ENCODE measurements around the gene SLC45A2.

SLC45A2 gene

DNA sequence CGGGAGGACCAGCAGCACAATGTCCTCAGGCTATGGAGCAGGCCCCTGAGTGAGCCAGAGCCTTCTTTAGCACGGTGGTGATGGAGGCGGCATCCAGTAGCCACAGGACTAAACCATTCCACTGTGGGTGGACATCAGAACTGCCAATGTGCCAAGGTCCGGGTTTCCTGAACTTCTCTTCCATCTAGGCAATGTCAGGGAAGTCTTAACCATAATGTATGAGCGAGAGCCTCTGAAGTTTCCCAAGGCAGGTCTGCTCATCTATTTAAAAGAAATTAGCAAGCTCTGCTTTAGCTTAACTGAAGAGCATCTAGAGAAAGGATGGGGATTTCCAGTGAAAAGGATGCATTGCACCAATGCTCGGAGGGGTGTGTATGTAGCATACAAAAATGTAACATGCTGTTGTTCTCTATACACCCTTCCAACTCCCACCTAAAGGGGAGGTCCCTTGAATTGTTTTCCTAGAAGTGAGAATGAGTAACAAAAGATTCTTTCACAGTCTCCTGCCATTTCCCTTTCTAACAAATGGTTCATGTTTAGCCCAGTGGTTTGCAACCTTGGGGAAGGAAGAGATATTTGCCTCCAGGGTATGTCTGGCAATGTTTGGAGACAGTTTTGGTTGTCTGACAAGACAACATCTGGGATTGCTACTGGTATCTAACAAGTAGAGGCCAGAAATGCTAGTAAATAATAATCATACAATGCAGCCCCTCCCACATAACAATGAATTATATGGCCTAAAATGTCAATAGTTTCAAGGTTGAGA is 54.4 kb downstream of the SLC45A2 start:
- TF ChIP-seq, protein P1, sequence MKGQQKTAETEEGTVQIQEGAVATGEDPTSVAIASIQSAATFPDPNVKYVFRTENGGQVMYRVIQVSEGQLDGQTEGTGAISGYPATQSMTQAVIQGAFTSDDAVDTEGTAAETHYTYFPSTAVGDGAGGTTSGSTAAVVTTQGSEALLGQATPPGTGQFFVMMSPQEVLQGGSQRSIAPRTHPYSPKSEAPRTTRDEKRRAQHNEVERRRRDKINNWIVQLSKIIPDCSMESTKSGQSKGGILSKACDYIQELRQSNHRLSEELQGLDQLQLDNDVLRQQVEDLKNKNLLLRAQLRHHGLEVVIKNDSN (IDR thresholded peaks at IDR 0.05), result no peak
- TF ChIP-seq RAD21 (IDR thresholded peaks at IDR 0.05; ENCODE audit: low read depth) (no peak), TCF12 (IDR thresholded peaks at IDR 0.05; ENCODE audit: low read depth) (no peak), FOXM1 (IDR thresholded peaks at IDR 0.05; ENCODE audit: borderline replicate concordance, low read depth) (no peak), CREB1 (IDR thresholded peaks at IDR 0.05; ENCODE audit: low read depth) (no peak), CEBPB (IDR thresholded peaks at IDR 0.05) (no peak), TEAD4 (IDR thresholded peaks at IDR 0.05) (no peak), EGR1 (IDR thresholded peaks at IDR 0.05) (no peak)
- TF ChIP-seq, protein P2, sequence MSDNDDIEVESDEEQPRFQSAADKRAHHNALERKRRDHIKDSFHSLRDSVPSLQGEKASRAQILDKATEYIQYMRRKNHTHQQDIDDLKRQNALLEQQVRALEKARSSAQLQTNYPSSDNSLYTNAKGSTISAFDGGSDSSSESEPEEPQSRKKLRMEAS (IDR thresholded peaks at IDR 0.05), result no peak

DNA sequence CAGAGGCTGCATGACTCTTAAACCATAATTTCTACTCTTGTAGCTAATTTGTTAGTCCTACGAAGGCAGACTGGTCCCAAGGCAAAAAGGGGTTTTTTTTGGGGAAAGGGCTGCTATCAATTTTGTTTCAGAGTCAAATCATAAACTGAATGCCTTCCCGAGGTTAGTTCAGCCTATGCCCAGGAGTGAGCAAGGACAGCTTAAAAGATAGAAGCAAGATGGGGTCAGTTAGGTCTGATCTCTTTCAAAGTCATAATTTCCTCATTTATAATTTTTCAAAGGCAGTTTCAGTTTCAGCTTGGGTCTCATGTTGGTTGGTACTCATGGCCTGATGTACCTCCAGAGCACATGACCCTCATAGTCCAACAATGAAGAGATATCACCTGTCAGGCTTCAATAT is 56.2 kb downstream of the SLC45A2 start:
- TF ChIP-seq EP300 (IDR thresholded peaks at IDR 0.05; ENCODE audit: borderline replicate concordance), result no peak

DNA sequence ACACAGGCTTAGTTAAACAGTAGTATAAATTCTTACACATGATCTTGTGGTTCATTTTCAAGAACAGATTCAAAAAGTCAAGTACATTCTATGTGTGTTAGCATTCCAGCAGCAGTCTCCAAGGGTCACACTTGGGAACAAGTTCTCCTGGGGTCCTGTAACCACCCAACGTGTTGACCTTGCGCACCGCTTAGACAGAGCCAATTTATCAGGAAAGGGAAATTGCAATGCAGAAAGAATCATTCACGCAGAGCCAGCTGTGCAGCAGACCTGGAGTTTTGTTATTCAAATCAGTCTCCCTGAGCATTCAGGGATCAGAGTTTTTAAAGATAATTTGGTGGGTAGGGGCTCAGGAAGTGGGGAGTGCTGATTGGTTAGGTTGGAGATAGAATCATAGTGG is 56.8 kb downstream of the SLC45A2 start:
- TF ChIP-seq TAF1 (IDR thresholded peaks at IDR 0.05; ENCODE audit: low read depth) (no peak), EP300 (IDR thresholded peaks at IDR 0.05; ENCODE audit: borderline replicate concordance) (no peak), TEAD4 (IDR thresholded peaks at IDR 0.05) (no peak), NFIC (IDR thresholded peaks at IDR 0.05) (no peak), FOXM1 (IDR thresholded peaks at IDR 0.05; ENCODE audit: borderline replicate concordance, low read depth) (no peak), ZBTB7A (IDR thresholded peaks at IDR 0.05; ENCODE audit: low read depth) (no peak), EGR1 (IDR thresholded peaks at IDR 0.05) (no peak), CREB1 (IDR thresholded peaks at IDR 0.05; ENCODE audit: low read depth) (no peak), CEBPB (IDR thresholded peaks at IDR 0.05) (no peak), RAD21 (IDR thresholded peaks at IDR 0.05; ENCODE audit: low read depth) (no peak), YY1 (IDR thresholded peaks at IDR 0.05; ENCODE audit: low read depth) (no peak), TCF12 (IDR thresholded peaks at IDR 0.05; ENCODE audit: low read depth) (no peak)
- TF ChIP-seq, protein P3, sequence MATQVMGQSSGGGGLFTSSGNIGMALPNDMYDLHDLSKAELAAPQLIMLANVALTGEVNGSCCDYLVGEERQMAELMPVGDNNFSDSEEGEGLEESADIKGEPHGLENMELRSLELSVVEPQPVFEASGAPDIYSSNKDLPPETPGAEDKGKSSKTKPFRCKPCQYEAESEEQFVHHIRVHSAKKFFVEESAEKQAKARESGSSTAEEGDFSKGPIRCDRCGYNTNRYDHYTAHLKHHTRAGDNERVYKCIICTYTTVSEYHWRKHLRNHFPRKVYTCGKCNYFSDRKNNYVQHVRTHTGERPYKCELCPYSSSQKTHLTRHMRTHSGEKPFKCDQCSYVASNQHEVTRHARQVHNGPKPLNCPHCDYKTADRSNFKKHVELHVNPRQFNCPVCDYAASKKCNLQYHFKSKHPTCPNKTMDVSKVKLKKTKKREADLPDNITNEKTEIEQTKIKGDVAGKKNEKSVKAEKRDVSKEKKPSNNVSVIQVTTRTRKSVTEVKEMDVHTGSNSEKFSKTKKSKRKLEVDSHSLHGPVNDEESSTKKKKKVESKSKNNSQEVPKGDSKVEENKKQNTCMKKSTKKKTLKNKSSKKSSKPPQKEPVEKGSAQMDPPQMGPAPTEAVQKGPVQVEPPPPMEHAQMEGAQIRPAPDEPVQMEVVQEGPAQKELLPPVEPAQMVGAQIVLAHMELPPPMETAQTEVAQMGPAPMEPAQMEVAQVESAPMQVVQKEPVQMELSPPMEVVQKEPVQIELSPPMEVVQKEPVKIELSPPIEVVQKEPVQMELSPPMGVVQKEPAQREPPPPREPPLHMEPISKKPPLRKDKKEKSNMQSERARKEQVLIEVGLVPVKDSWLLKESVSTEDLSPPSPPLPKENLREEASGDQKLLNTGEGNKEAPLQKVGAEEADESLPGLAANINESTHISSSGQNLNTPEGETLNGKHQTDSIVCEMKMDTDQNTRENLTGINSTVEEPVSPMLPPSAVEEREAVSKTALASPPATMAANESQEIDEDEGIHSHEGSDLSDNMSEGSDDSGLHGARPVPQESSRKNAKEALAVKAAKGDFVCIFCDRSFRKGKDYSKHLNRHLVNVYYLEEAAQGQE (IDR thresholded peaks at IDR 0.05; ENCODE audit: low read depth), result no peak
- TF ChIP-seq, protein P1 (IDR thresholded peaks at IDR 0.05), result no peak
- TF ChIP-seq, protein P2 (IDR thresholded peaks at IDR 0.05), result no peak

DNA sequence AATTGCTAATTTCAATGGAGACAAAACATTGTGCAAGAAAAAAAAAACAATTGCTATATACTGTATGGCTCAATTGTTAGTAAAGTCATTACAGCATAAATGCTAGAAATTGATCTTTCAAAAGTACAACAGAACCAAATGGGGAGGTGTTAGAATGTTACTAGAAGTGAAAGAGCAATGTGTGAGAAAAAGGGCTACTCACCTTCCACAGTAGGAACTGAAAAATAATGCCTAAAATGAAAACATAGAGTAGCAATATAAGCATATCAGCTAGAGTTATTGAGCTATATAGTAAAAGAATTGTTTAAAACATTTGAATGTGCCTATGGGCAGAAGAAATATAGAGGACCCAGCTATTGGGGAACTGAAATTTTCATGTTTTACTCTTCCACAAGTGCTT is 59.2 kb downstream of the SLC45A2 start:
- TF ChIP-seq, protein P1 (IDR thresholded peaks at IDR 0.05), result no peak
- TF ChIP-seq TAF1 (IDR thresholded peaks at IDR 0.05; ENCODE audit: low read depth), result no peak
- TF ChIP-seq CEBPB (IDR thresholded peaks at IDR 0.05), result no peak
- no peak for TF ChIP-seq EGR1 (IDR thresholded peaks at IDR 0.05)

DNA sequence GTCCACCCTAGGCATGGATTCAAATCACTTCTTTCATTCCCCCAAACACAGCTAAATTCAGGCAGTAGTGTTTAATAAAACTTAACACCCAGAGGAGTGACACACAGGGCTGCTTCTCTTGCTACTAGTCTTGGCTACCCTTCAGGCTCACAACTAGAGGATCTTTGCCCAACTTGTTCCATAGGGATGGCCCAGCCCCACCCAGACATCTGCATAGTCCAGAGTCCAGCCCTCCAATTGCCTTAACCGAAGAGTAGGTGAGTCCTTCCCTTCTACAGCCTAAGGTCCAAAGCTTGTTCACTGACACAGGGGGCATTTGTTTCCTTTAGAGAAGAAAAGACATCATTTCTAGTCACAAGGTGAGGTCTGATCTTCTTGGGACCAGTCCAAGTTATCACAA is 63.5 kb downstream of the SLC45A2 start:
- TF ChIP-seq YY1 (IDR thresholded peaks at IDR 0.05; ENCODE audit: low read depth) (no peak), CREB1 (IDR thresholded peaks at IDR 0.05; ENCODE audit: low read depth) (no peak), CEBPB (IDR thresholded peaks at IDR 0.05) (no peak), TCF12 (IDR thresholded peaks at IDR 0.05; ENCODE audit: low read depth) (no peak), FOXM1 (IDR thresholded peaks at IDR 0.05; ENCODE audit: borderline replicate concordance, low read depth) (no peak), TAF1 (IDR thresholded peaks at IDR 0.05; ENCODE audit: low read depth) (no peak), EGR1 (IDR thresholded peaks at IDR 0.05) (no peak), EP300 (IDR thresholded peaks at IDR 0.05; ENCODE audit: borderline replicate concordance) (no peak), NFIC (IDR thresholded peaks at IDR 0.05) (no peak), ZBTB7A (IDR thresholded peaks at IDR 0.05; ENCODE audit: low read depth) (no peak), RAD21 (IDR thresholded peaks at IDR 0.05; ENCODE audit: low read depth) (no peak), TEAD4 (IDR thresholded peaks at IDR 0.05) (no peak)
- TF ChIP-seq, protein P3 (IDR thresholded peaks at IDR 0.05; ENCODE audit: low read depth), result no peak
- TF ChIP-seq, protein P1 (IDR thresholded peaks at IDR 0.05), result no peak
- TF ChIP-seq, protein P2 (IDR thresholded peaks at IDR 0.05), result no peak
